ENCODE data around the gene ZFYVE28.
"Not testable (repeated sequence)": the region's sequence is repeated elsewhere in the genome, so short reads cannot be mapped to it uniquely, and the experiment has no call there.

The ZFYVE28 gene

DNA sequence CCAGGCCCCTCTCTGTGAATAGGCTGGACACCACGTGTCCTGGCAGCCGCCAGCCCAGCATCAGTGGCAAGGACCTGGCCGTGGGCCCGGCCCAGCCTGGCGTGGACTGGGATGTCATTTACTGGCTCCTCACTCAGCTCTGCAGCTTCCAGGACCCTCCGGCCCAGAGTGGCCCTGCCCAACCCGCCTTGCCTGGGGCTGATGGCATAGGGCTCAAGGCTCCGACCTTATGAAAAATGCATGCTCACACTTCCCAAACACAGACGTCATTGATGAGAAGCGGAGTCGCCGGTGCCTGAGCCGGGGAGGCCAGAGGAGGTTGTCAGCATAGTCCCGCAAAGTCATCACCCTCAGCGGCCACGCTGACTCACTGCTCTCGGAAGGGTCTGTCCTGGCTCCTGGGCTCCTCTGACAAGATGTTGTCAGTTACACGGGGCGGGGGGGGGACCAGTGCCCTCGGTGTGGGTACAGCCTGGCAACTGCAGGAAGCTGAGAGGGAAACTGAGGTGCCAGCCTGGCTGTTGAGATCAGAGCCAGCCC lies 14.6 kb upstream of the ZFYVE28 start:
- DNase-seq (ENCODE audit: low read depth): peak; percentile 45
- TF ChIP-seq, protein P1, sequence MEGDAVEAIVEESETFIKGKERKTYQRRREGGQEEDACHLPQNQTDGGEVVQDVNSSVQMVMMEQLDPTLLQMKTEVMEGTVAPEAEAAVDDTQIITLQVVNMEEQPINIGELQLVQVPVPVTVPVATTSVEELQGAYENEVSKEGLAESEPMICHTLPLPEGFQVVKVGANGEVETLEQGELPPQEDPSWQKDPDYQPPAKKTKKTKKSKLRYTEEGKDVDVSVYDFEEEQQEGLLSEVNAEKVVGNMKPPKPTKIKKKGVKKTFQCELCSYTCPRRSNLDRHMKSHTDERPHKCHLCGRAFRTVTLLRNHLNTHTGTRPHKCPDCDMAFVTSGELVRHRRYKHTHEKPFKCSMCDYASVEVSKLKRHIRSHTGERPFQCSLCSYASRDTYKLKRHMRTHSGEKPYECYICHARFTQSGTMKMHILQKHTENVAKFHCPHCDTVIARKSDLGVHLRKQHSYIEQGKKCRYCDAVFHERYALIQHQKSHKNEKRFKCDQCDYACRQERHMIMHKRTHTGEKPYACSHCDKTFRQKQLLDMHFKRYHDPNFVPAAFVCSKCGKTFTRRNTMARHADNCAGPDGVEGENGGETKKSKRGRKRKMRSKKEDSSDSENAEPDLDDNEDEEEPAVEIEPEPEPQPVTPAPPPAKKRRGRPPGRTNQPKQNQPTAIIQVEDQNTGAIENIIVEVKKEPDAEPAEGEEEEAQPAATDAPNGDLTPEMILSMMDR (IDR thresholded peaks at IDR 0.05; ENCODE audit: low read length, missing control alignments): no peak
- H3K4me3 ChIP-seq (replicated peaks; ENCODE audit: low read depth, low read length): no peak overlapping the region

DNA sequence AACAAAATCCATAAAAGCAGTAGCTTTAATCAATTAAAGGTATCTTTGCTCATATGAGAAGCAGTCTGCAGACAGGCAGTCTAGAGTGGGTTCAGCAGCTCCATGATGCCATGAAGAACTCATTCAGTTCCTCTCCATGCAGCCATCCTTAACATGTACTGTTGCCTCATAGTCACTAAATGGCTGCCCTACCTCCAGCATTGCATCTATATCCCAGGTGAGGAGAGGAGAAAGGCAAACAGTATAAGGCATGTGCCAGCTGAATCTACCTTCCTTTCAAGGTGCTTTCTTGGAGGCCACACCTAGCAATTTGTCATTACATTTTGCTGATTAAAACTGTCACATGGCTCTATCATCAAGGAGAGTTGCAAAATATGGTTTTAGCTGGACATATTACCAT lies 13.6 kb upstream of the ZFYVE28 start:
- TF ChIP-seq, protein P1 (IDR thresholded peaks at IDR 0.05; ENCODE audit: low read length, missing control alignments): no peak
- no peak for DNase-seq (ENCODE audit: low read depth)
- H3K4me3 ChIP-seq (replicated peaks; ENCODE audit: low read depth, low read length): no peak overlapping the region

DNA sequence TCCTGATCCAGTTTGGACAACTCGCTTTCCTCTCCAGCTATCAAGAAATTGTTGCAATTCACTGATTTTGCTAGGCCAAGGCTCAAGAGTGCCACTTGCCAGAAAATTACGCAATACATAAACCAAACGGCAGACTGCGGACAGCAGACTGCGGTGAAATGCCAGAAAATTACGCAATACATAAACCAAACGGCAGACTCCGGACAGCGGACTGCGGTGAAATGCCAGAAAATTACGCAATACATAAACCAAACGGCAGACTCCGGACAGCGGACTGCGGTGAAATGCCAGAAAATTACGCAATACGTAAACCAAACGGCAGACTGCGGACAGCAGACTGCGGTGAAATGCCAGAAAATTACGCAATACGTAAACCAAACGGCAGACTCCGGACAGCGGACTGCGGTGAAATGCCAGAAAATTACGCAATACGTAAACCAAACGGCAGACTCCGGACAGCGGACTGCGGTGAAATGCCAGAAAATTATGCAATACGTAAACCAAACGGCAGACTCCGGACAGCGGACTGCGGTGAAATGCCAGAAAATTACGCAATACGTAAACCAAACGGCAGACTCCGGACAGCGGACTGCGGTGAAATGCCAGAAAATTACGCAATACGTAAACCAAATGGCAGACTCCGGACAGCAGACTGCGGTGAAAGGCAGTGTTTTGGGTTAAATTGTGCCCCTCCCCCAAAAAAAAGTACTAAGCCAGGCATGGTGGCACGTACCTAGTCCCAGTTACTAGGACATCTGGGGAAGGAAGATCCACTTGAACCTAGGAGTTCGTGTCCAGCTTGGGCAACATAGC lies 11.7 kb upstream of the ZFYVE28 start:
- DNase-seq (ENCODE audit: low read depth): peak; percentile 41
- H3K4me3 ChIP-seq (replicated peaks; ENCODE audit: low read depth, low read length): not testable (repeated sequence)

DNA sequence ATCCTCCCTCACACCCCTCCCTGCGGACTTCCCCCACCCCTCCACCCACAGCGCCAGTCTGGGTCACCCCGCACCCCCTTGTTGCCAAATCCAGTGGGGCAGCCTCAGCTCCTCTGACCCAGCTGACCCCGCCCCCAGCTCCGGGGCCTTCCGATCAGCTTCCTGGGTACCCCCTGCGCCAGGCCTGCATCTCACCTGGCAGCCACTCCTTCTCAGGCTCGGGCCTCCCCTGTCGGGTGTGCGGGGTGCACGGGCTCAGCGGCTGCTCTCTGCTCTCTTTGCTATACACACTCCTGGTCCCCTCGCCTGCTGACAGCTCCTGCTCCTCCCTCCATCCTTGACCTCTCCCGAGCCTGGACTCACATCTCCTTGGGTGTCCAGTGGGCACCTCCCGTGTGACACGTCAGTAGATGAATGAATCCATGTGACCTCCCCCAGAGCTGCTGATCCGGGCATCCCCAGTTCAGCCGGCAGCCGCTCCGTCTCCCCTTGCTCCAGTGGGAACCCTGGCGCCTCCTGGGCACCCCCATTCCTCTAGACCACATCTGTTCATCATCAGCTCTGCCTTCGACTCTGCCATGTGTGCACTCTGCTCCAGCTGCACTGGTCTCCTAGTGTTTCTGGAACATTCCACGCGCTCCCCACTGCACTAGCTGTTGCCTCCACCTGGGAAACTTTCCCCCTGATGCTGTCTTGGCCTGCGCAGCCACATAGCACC lies 10.2 kb upstream of the ZFYVE28 start:
- H3K4me3 ChIP-seq (replicated peaks; ENCODE audit: low read depth, low read length): no peak overlapping the region
- no peak for DNase-seq (ENCODE audit: low read depth)
- TF ChIP-seq, protein P1 (IDR thresholded peaks at IDR 0.05; ENCODE audit: low read length, missing control alignments): no peak

DNA sequence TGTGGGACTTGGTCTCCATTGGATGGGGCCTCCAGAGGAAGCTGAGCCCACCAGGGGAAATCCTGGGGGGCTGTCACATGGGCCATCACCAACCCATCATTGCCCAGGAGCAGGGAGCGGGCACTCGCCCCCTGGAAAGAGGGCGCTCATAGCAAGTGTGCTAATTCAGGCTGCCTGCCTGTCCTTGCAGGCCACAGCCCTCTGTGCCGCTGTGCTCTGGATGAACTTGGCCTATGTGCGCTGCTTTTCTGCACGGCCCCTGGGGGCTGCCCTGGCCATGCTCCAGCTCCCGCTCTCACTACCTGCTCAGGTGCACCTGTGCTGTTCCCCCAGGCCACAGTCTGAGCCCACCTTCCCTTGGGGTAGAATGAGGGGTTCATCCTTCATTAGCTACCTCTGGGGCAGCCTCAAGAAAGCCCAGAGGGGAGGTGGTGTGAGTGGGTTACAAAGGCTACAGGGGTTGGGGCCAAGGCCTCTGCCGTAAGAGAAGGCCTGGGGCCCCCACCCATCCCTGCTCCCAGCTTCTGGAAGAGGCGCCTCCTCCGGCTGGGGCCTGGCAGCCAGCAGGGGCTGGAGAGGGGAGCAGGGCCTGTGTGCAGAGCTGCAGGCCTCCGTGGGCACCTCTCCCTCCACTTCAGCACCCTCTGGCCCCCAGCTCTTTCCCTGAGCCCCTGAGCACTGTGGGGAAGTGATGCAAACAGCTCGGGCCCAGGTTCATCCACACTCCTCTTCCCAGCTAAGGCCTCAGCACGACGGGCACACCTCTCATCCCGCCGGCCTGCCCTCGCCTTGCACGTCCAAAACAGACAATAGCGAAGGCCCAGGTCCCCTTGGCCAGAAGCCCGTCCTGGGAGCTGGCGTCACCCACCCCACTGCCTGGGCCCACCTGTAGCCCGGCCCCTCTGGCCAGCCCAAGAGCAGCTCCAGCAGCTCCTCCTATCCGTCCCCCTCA lies 9.2 kb upstream of the ZFYVE28 start:
- TF ChIP-seq, protein P1 (IDR thresholded peaks at IDR 0.05; ENCODE audit: low read length, missing control alignments): no peak
- H3K4me3 ChIP-seq (replicated peaks; ENCODE audit: low read depth, low read length): no peak overlapping the region
- DNase-seq (ENCODE audit: low read depth): no peak

DNA sequence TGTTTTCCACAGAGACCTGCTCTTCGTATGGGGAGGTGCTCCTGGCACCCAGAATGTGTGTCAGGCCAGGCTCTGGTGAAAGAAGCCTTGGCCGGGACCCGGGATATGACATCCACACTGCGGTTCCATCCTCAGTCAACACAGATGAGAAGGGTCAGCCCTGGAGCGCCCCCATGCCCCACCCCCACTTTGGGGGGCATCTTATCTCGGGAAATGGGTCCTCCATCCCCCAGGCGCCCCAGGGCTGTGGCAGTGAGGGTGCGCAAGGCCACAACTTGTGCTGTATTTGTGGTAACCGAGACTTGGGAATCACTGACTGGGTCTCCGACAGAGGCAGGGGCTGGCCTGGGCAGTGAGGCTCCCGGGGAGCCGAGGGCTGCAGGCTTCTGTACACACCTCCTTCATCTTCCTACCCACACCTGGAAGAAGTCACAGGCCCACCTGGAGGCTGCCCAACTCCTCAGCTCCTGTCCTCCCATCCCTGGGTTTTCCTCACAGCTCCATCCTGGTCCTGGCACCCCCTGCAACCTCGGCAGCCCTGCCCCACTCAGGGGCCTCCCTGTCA lies 8.3 kb upstream of the ZFYVE28 start:
- TF ChIP-seq, protein P1 (IDR thresholded peaks at IDR 0.05; ENCODE audit: low read length, missing control alignments): no peak
- DNase-seq (ENCODE audit: low read depth): no peak
- no peak overlapping the region for H3K4me3 ChIP-seq (replicated peaks; ENCODE audit: low read depth, low read length)
